OCI-LY3 (cell line): ENCODE results near the gene LRFN2.

Source experiments
- CTCF ChIP-seq: fragments of 200-600, 300-600 bp; sonication (generic); IDR thresholded peaks from 2 replicates; pipeline ENCODE4 v1.5.1; 2014; ENCODE audit warnings: antibody characterized with exemption, low read length, low read depth
- EZH2phosphoT487 ChIP-seq: fragments of 200-600 bp; shearing (Covaris generic); IDR thresholded peaks from 2 replicates; pipeline ENCODE4 v1.6.1; 2018; ENCODE audit warnings: antibody characterized with exemption, mixed run types, low read depth

DNA sequence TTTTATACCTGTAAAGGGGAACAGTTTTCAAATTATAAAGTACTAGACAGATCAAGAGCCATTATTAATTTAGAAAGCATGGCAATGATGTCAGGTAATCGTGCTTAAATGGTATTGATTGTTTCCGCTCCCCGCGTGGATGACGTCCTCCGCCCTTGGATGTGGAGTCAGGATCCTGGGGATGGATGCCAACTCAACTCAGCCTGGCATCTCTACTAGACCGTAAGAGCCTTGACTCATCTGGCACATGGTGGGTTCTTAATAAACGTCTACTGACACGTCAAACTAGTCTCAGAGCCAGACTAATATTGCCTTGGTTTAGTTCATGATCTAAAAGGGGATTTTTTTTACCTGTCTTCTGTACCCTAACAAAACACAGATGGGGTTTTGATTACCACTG, 80.2 kb downstream of the LRFN2 start:
- TF ChIP-seq CTCF (no peak), EZH2phosphoT487 (no peak)
